Stimulated activated CD4-positive, alpha-beta T cell treated with anti-CD3 and anti-CD28 coated beads, Interleukin-12 subunit alpha, Interleukin-12 subunit beta, amount 100 ng/mL, for 48 hours (primary cell): ENCODE data around the gene CORO2A.
"Not testable (repeated sequence)": the region's sequence is repeated elsewhere in the genome, so short reads cannot be mapped to it uniquely, and the experiment has no call there.

ENCODE experiments used
- DNase-seq, 3 donors: peaks; one replicate each; pipeline ENCODE4 v3.0.0-alpha.2; 2020; ENCODE audit warnings: low read depth in 2 of 3, low spot score in 1 of 3

The CORO2A gene

GRCh38 chr9:98142925-98143481 is 49.4 kb downstream of the CORO2A start:
- no peak for DNase-seq

GRCh38 chr9:98142182-98142907 is 50.1 kb downstream of the CORO2A start:
- DNase-seq, result no peak

GRCh38 chr9:98140503-98140902 is 51.9 kb downstream of the CORO2A start:
- DNase-seq, result no peak

GRCh38 chr9:98136489-98136888 is 55.9 kb downstream of the CORO2A start:
- DNase-seq, result no peak

- DNase-seq, result no peak
These were observed 56.5 kb downstream of the CORO2A start for GRCh38 chr9:98135938-98136337.

- DNase-seq, result no peak
These were observed 56.9 kb downstream of the CORO2A start for GRCh38 chr9:98135558-98135934.

GRCh38 chr9:98134702-98135557 is 57.5 kb downstream of the CORO2A start:
- DNase-seq, result no peak

GRCh38 chr9:98132806-98133631 is 59.4 kb downstream of the CORO2A start:
- DNase-seq, result no peak

GRCh38 chr9:98132158-98132557 is 60.3 kb downstream of the CORO2A start:
- no peak for DNase-seq

- no peak for DNase-seq
These were observed 61.7 kb downstream of the CORO2A start for GRCh38 chr9:98130576-98131228.

- not testable (repeated sequence) for DNase-seq
These were observed 62.4 kb downstream of the CORO2A start for GRCh38 chr9:98130060-98130459.

GRCh38 chr9:98129451-98129881 is 63.0 kb downstream of the CORO2A start:
- DNase-seq, result no peak

GRCh38 chr9:98128316-98128715 is 64.1 kb downstream of the CORO2A start:
- DNase-seq, result no peak

GRCh38 chr9:98127226-98127625 is 65.2 kb downstream of the CORO2A start:
- no peak for DNase-seq

GRCh38 chr9:98124637-98125426 is 67.6 kb downstream of the CORO2A start:
- DNase-seq, result no peak

GRCh38 chr9:98124091-98124490 is 68.3 kb downstream of the CORO2A start:
- not testable (repeated sequence) for DNase-seq

- no peak for DNase-seq
These were observed 71.4 kb downstream of the CORO2A start for GRCh38 chr9:98121058-98121457.

- DNase-seq, result no peak
These were observed 72.0 kb downstream of the CORO2A start for GRCh38 chr9:98120476-98120875.

- peak; percentile 25 to 58 (median 30) for DNase-seq
These were observed 73.5 kb downstream of the CORO2A start, which contains the start of gene TRIM14 for GRCh38 chr9:98118640-98119601. Gene TRIM14, minus strand, starts transcription at chr9:98119222. Its CDS starts 34 bp downstream, at chr9:98119188.
